ENCODE results near the gene AGAP9. TPM values are rescaled to one million over a fixed set of nuclear protein-coding genes. Genes with fewer than 3 reads are reported as not detected.
"Not testable (repeated sequence)": the region's sequence is repeated elsewhere in the genome, so short reads cannot be mapped to it uniquely, and the experiment has no call there.

Gene AGAP9
- 1.0 TPM for total RNA-seq

- not testable (repeated sequence) for H3K9ac ChIP-seq (ENCODE audit: low read depth in 1 of 3, low read length in 3 of 3); H3K9me3 ChIP-seq (ENCODE audit: control insufficient read depth in 3 of 3, low read length in 3 of 3); H3K4me1 ChIP-seq (ENCODE audit: control insufficient read depth in 3 of 3, insufficient read depth in 3 of 3, low read length in 3 of 3); H3K36me3 ChIP-seq (ENCODE audit: control insufficient read depth in 3 of 3, insufficient read depth in 3 of 3, low read length in 3 of 3); H3K27ac ChIP-seq (ENCODE audit: low read depth, low read length); H3K27me3 ChIP-seq (ENCODE audit: control insufficient read depth in 3 of 3, insufficient read depth in 3 of 3, low read length in 3 of 3); H3K4me3 ChIP-seq (ENCODE audit: low read length in 3 of 3)
Measured at GRCh38 chr10:47523475-47523874, at the start of gene AGAP9. TSS of gene AGAP9 (minus strand) at chr10:47523638. CDS start at chr10:47523526, 112 bp downstream.

DNA sequence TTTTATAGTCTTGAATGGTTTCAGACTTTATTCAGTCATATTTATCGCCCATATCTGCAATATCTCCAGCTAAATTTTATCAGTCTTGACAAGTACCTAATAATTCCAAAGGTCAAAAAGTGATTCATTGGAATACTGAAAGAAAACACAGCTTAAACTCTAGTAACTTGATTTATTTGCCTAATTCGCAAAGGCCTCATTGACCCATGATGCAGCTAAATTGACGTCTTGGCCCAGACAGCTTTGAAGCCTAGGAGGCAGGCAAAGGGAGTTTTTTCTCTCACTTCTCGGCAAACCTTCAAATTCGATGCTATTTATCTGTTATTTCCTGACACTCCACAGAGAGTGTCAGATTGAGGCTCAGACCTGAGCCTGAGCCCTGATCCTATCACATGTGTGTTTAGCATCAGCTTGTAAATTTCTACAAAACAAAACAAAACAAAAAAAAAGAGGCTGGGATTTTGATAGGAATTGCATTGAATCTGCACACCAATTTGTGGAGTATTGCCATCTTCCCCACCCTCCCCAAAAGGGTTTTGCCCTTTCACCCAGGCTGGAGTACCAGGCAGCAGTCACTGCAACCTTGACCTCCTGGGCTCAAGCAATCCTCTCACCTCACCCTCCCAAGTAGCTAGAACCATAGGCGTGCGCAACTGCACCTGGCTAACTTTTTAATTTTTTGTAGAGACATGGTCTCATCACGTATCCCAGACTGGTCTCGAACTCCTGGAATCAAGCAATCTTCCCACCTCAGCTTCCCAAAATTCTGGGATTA, 47.9 kb upstream of the AGAP9 start:
- H3K9ac ChIP-seq (ENCODE audit: low read depth in 1 of 3, low read length in 3 of 3) = not testable (repeated sequence)

GRCh38 chr10:47566757-47567156, 43.3 kb upstream of the AGAP9 start:
- H3K4me3 ChIP-seq (ENCODE audit: low read length in 3 of 3); H3K36me3 ChIP-seq (ENCODE audit: control insufficient read depth in 3 of 3, insufficient read depth in 3 of 3, low read length in 3 of 3); H3K27me3 ChIP-seq (ENCODE audit: control insufficient read depth in 3 of 3, insufficient read depth in 3 of 3, low read length in 3 of 3); H3K9ac ChIP-seq (ENCODE audit: low read depth in 1 of 3, low read length in 3 of 3); H3K27ac ChIP-seq (ENCODE audit: low read depth, low read length); H3K4me1 ChIP-seq (ENCODE audit: control insufficient read depth in 3 of 3, insufficient read depth in 3 of 3, low read length in 3 of 3); H3K9me3 ChIP-seq (ENCODE audit: control insufficient read depth in 3 of 3, low read length in 3 of 3): not testable (repeated sequence)

More for the DNA sequence above, 47.9 kb upstream of the AGAP9 start:
- H3K36me3 ChIP-seq (ENCODE audit: control insufficient read depth in 3 of 3, insufficient read depth in 3 of 3, low read length in 3 of 3); H3K4me1 ChIP-seq (ENCODE audit: control insufficient read depth in 3 of 3, insufficient read depth in 3 of 3, low read length in 3 of 3); H3K9me3 ChIP-seq (ENCODE audit: control insufficient read depth in 3 of 3, low read length in 3 of 3); H3K27ac ChIP-seq (ENCODE audit: low read depth, low read length); H3K4me3 ChIP-seq (ENCODE audit: low read length in 3 of 3); H3K27me3 ChIP-seq (ENCODE audit: control insufficient read depth in 3 of 3, insufficient read depth in 3 of 3, low read length in 3 of 3): not testable (repeated sequence)

DNA sequence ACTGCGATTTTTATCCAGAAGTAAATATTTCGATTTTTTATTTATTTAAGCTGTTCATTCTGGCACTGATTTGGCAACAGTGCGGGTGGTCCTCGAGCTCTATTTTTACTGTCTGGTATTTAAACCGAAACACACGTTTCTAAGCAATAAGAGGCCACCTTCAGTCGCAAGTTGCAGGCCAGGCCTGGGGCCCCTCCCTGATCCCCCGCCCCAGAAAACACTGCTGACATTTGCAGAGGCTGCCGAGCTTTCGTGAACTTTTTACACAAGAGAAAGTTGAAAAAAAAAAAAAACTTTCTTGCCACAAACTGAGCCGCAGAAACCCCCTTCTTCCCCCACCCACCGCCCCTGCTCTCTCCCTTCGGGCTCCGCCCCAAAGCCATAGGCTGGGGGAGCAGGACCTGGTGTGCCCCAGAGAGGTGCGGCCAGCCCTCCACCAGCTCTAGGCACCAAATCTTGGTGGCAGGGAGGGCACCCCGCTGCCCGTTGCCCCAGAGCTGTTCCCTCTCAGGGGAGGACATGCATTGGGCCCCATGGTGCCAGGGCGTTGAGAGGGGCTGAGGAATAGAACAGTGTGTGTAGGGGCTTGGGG, 42.8 kb upstream of the AGAP9 start:
- not testable (repeated sequence) for H3K9ac ChIP-seq (ENCODE audit: low read depth in 1 of 3, low read length in 3 of 3); H3K4me1 ChIP-seq (ENCODE audit: control insufficient read depth in 3 of 3, insufficient read depth in 3 of 3, low read length in 3 of 3); H3K27me3 ChIP-seq (ENCODE audit: control insufficient read depth in 3 of 3, insufficient read depth in 3 of 3, low read length in 3 of 3); H3K4me3 ChIP-seq (ENCODE audit: low read length in 3 of 3); H3K9me3 ChIP-seq (ENCODE audit: control insufficient read depth in 3 of 3, low read length in 3 of 3); H3K36me3 ChIP-seq (ENCODE audit: control insufficient read depth in 3 of 3, insufficient read depth in 3 of 3, low read length in 3 of 3); H3K27ac ChIP-seq (ENCODE audit: low read depth, low read length)

DNA sequence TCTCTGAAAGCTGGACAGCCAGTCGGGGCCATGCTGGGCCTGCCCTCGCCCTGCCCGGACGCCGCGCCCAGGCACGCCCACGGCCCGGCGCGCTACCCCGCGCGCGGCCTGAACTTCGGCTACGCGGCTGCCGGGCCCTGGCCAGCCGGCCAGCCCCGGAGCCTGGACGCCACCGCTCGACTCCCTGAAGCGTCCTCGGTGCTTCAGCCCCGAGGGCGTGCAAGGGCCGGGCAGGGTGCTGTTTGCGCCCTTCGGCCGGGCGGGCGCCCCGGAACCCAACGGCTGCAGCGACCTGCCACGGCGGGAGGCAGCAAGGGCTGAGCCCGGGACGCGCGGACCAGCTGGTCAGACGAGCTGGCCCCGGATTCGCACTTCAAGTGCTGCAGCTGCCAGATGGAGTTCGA, 42.1 kb upstream of the AGAP9 start:
- not testable (repeated sequence) for H3K27ac ChIP-seq (ENCODE audit: low read depth, low read length); H3K9me3 ChIP-seq (ENCODE audit: control insufficient read depth in 3 of 3, low read length in 3 of 3); H3K36me3 ChIP-seq (ENCODE audit: control insufficient read depth in 3 of 3, insufficient read depth in 3 of 3, low read length in 3 of 3); H3K9ac ChIP-seq (ENCODE audit: low read depth in 1 of 3, low read length in 3 of 3); H3K27me3 ChIP-seq (ENCODE audit: control insufficient read depth in 3 of 3, insufficient read depth in 3 of 3, low read length in 3 of 3); H3K4me3 ChIP-seq (ENCODE audit: low read length in 3 of 3); H3K4me1 ChIP-seq (ENCODE audit: control insufficient read depth in 3 of 3, insufficient read depth in 3 of 3, low read length in 3 of 3)

DNA sequence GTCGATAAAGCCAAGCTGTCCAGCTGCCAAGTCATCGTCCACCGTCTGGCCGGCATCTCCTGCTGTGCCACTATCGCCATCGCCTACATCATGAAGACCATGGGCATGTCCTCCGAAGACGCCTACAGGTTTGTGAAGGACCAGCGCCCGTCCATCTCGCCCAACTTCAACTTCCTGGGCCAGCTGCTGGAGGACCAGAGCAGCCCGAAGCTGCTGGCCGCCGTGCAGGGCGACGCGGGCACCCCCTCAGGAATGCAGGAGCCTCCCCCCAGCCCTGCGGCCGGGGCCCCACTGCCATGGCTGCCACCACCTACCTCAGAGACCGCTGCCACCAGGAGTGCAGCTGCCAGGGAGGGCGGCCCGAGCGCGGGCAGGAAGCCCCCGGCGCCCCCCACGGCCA, 41.5 kb upstream of the AGAP9 start:
- H3K27me3 ChIP-seq (ENCODE audit: control insufficient read depth in 3 of 3, insufficient read depth in 3 of 3, low read length in 3 of 3); H3K4me1 ChIP-seq (ENCODE audit: control insufficient read depth in 3 of 3, insufficient read depth in 3 of 3, low read length in 3 of 3); H3K9ac ChIP-seq (ENCODE audit: low read depth in 1 of 3, low read length in 3 of 3); H3K4me3 ChIP-seq (ENCODE audit: low read length in 3 of 3); H3K9me3 ChIP-seq (ENCODE audit: control insufficient read depth in 3 of 3, low read length in 3 of 3); H3K27ac ChIP-seq (ENCODE audit: low read depth, low read length); H3K36me3 ChIP-seq (ENCODE audit: control insufficient read depth in 3 of 3, insufficient read depth in 3 of 3, low read length in 3 of 3): not testable (repeated sequence)

GRCh38 chr10:47564318-47564717, 40.9 kb upstream of the AGAP9 start:
- not testable (repeated sequence) for H3K27ac ChIP-seq (ENCODE audit: low read depth, low read length); H3K36me3 ChIP-seq (ENCODE audit: control insufficient read depth in 3 of 3, insufficient read depth in 3 of 3, low read length in 3 of 3); H3K9me3 ChIP-seq (ENCODE audit: control insufficient read depth in 3 of 3, low read length in 3 of 3); H3K4me1 ChIP-seq (ENCODE audit: control insufficient read depth in 3 of 3, insufficient read depth in 3 of 3, low read length in 3 of 3); H3K9ac ChIP-seq (ENCODE audit: low read depth in 1 of 3, low read length in 3 of 3); H3K4me3 ChIP-seq (ENCODE audit: low read length in 3 of 3); H3K27me3 ChIP-seq (ENCODE audit: control insufficient read depth in 3 of 3, insufficient read depth in 3 of 3, low read length in 3 of 3)

- not testable (repeated sequence) for H3K27me3 ChIP-seq (ENCODE audit: control insufficient read depth in 3 of 3, insufficient read depth in 3 of 3, low read length in 3 of 3); H3K27ac ChIP-seq (ENCODE audit: low read depth, low read length); H3K4me1 ChIP-seq (ENCODE audit: control insufficient read depth in 3 of 3, insufficient read depth in 3 of 3, low read length in 3 of 3); H3K9me3 ChIP-seq (ENCODE audit: control insufficient read depth in 3 of 3, low read length in 3 of 3); H3K36me3 ChIP-seq (ENCODE audit: control insufficient read depth in 3 of 3, insufficient read depth in 3 of 3, low read length in 3 of 3); H3K4me3 ChIP-seq (ENCODE audit: low read length in 3 of 3); H3K9ac ChIP-seq (ENCODE audit: low read depth in 1 of 3, low read length in 3 of 3)
Measured at GRCh38 chr10:47560452-47560851, 37.0 kb upstream of the AGAP9 start.

DNA sequence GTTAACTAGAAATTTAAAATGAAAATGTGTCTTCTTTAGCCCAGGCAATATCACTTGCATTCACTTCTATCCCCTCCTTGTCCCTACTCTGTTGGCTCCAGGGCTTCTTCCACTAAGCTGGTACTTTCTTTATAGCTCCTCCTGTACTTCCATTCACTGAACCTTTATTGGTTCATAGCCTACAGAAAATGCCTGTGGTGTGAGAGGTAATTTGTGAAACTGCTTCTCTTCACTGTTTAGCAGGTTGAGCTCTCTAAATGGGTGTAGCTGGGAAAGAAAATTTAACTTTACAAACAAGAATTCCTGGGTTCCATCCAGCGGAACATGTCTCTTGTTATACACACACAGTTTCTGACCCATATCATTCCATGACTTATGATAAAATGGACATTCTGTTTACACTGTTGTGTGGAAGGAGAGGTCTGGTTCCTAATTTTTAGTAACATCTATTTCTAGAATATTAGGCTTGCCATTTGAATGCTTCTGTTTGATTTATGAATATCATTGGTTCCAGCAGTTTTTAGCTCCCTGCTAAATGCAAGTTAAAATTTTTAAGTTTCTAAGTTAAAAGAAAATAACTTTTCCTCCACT, 36.4 kb upstream of the AGAP9 start:
- H3K4me1 ChIP-seq (ENCODE audit: control insufficient read depth in 3 of 3, insufficient read depth in 3 of 3, low read length in 3 of 3); H3K9me3 ChIP-seq (ENCODE audit: control insufficient read depth in 3 of 3, low read length in 3 of 3); H3K36me3 ChIP-seq (ENCODE audit: control insufficient read depth in 3 of 3, insufficient read depth in 3 of 3, low read length in 3 of 3); H3K27ac ChIP-seq (ENCODE audit: low read depth, low read length); H3K4me3 ChIP-seq (ENCODE audit: low read length in 3 of 3); H3K9ac ChIP-seq (ENCODE audit: low read depth in 1 of 3, low read length in 3 of 3); H3K27me3 ChIP-seq (ENCODE audit: control insufficient read depth in 3 of 3, insufficient read depth in 3 of 3, low read length in 3 of 3): not testable (repeated sequence)

DNA sequence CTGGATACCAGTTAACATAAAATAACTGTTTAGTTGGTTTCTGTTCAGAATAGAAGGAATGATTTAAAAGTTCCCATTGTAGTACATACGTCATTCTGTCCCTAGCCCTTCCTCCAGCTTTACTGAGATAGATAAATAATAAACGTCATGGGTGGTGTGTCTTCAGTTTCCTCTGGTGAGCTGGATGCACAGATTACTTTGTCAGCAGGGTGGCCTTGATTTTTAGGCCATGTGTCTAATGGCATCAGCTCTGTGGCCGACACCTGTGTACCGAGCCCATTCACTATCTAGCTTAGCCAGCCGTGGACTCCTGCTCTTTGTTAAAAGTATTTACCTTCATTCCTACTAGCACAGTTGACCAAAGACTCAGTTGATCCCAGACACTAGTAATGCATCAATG, 34.7 kb upstream of the AGAP9 start:
- not testable (repeated sequence) for H3K27me3 ChIP-seq (ENCODE audit: control insufficient read depth in 3 of 3, insufficient read depth in 3 of 3, low read length in 3 of 3); H3K4me1 ChIP-seq (ENCODE audit: control insufficient read depth in 3 of 3, insufficient read depth in 3 of 3, low read length in 3 of 3); H3K27ac ChIP-seq (ENCODE audit: low read depth, low read length); H3K9me3 ChIP-seq (ENCODE audit: control insufficient read depth in 3 of 3, low read length in 3 of 3); H3K9ac ChIP-seq (ENCODE audit: low read depth in 1 of 3, low read length in 3 of 3); H3K36me3 ChIP-seq (ENCODE audit: control insufficient read depth in 3 of 3, insufficient read depth in 3 of 3, low read length in 3 of 3); H3K4me3 ChIP-seq (ENCODE audit: low read length in 3 of 3)
